Lung (tissue), 12 donors: ENCODE measurements around the gene TNIK. TPM values are rescaled to one million over a fixed set of nuclear protein-coding genes. Genes with fewer than 3 reads are reported as not detected.

ENCODE experiments used
- ATAC-seq: fragments of 200-7000 bp; cut with Tn5 transposase; one replicate; pipeline ENCODE4 v1.9.1; 2020; ENCODE audit warnings: moderate number of reproducible peaks; ENCODE audit not compliant: insufficient read depth, low FRiP score
- DNase-seq, 3 donors: peaks; one replicate each; pipeline ENCODE4 v3.0.0-alpha.2; 2013 to 2017
- H3K27ac ChIP-seq, 2 donors: one replicate each; pipeline ENCODE4 v1.5.1; 2013; ENCODE audit warnings: mild to moderate bottlenecking in 2 of 2, moderate library complexity in 2 of 2, control low read depth in 1 of 2, inconsistent platforms in 1 of 2, low read depth in 1 of 2, low read length in 1 of 2
- H3K27me3 ChIP-seq, 3 donors: one replicate each; pipeline ENCODE4 v1.5.1; 2013; ENCODE audit warnings: low read length in 2 of 3; ENCODE audit not compliant: control insufficient read depth in 3 of 3, insufficient read depth in 3 of 3
- H3K36me3 ChIP-seq, 4 donors: one replicate each; pipeline ENCODE4 v1.5.1; 2013; ENCODE audit warnings: low read length in 4 of 4, mild to moderate bottlenecking in 1 of 4, moderate library complexity in 1 of 4; ENCODE audit not compliant: control insufficient read depth in 4 of 4, insufficient read depth in 4 of 4
- H3K4me1 ChIP-seq, 5 donors: one replicate each; pipeline ENCODE4 v1.5.1; 2013; ENCODE audit warnings: low read length in 5 of 5, mild to moderate bottlenecking in 2 of 5, moderate library complexity in 1 of 5; ENCODE audit not compliant: control insufficient read depth in 5 of 5, insufficient read depth in 5 of 5
- H3K4me3 ChIP-seq: one replicate; pipeline ENCODE4 v1.5.1; 2013; ENCODE audit warnings: mild to moderate bottlenecking, control low read depth, moderate library complexity
- H3K9ac ChIP-seq, 2 donors: one replicate each; pipeline ENCODE4 v1.5.1; 2013; ENCODE audit warnings: low read length in 2 of 2, control low read depth in 1 of 2; ENCODE audit not compliant: insufficient read depth in 1 of 2
- H3K9me3 ChIP-seq, 4 donors: one replicate each; pipeline ENCODE4 v1.5.1; 2013; ENCODE audit warnings: low read length in 3 of 4, mild to moderate bottlenecking in 1 of 4, moderate library complexity in 1 of 4; ENCODE audit not compliant: control insufficient read depth in 4 of 4, insufficient read depth in 3 of 4
- CTCF ChIP-seq: IDR thresholded peaks from 2 replicates; pipeline ENCODE4 v1.5.1; 2012; ENCODE audit warnings: mild to moderate bottlenecking; ENCODE audit errors: control extremely low read depth, extremely low read depth
- WGBS, 2 donors: extraction: QIAGEN DNeasy Blood & Tissue Kit; methylation state at CpG; one replicate each; pipeline ENCODE4 v1.1.7; 2013; 5-methylcytosine and 5-hydroxymethylcytosine counted together
- polyA plus RNA-seq, 2 donors: library from polyadenylated mRNA; stranded (reverse); fragments of 200-250 nt; gene quantifications; one replicate each; pipeline ENCODE4 v1.2.1, GENCODE V29; 2013
- total RNA-seq, 2 donors: library from RNA; depleted of rRNA in 1 of 2; stranded (reverse); fragments of >200 nt in 1 of 2; gene quantifications; one replicate each; pipeline ENCODE4 v1.2.1, GENCODE V29; 2014 to 2021
- donor health status: control.
- donor health status: control.
- donor health status: Bipolar disorder and iron deficiency.
- donor health status: healthy.
- donor health status: DM: yes; HTN: yes; CAD: no.

Gene TNIK
- total and polyA plus RNA-seq, 4 donors: 9.4 to 36.3 (median 14.3) TPM

GRCh38 chr3:171404376-171404967 is 55.7 kb downstream of the TNIK start:
- Histone ChIP-seq H3K9ac (no peak overlapping the region), H3K9me3 (no peaks in the 10 kb centered on the region), H3K4me1 (peaks cover 0 to 29% (median 5%) of the 10 kb centered on the region in 5 donors), H3K36me3 (no peaks in the 10 kb centered on the region), H3K27ac (peak overlapping the region in 1 of 2 donors; percentile 21), H3K27me3 (no peaks in the 10 kb centered on the region), H3K4me3 (no peak overlapping the region)
- TF ChIP-seq CTCF: no peak
- ATAC-seq: no peak
- peak in 2 of 3 donors; percentile 53 to 54 for DNase-seq
- 34 to 55% methylated on average over 3 of the region's 3 CpGs for WGBS, 2 donors

GRCh38 chr3:171402281-171402680 is 57.9 kb downstream of the TNIK start:
- Histone ChIP-seq H3K4me1 (peaks cover 0 to 43% (median 5%) of the 10 kb centered on the region in 5 donors), H3K9ac (no peak overlapping the region), H3K4me3 (no peak overlapping the region), H3K36me3 (no peaks in the 10 kb centered on the region), H3K27me3 (no peaks in the 10 kb centered on the region), H3K9me3 (no peaks in the 10 kb centered on the region), H3K27ac (no peak overlapping the region)
- ATAC-seq (no peak), DNase-seq (no peak)
- TF ChIP-seq CTCF: no peak
- 84 to 92% methylated on average over 3 of the region's 3 CpGs for WGBS, 2 donors

GRCh38 chr3:171401432-171401831 is 58.8 kb downstream of the TNIK start:
- DNase-seq (no peak), ATAC-seq (no peak)
- no peak for TF ChIP-seq CTCF
- Histone ChIP-seq H3K4me3 (no peak overlapping the region), H3K36me3 (no peaks in the 10 kb centered on the region), H3K27me3 (no peaks in the 10 kb centered on the region), H3K9me3 (no peaks in the 10 kb centered on the region), H3K27ac (no peak overlapping the region), H3K4me1 (peaks cover 0 to 51% (median 5%) of the 10 kb centered on the region in 5 donors), H3K9ac (no peak overlapping the region)
- 77 to 79% methylated on average over 1 of the region's 1 CpG for WGBS, 2 donors

- no peak for DNase-seq
- peaks cover 0 to 51% (median 5%) of the 10 kb centered on the region in 5 donors for H3K4me1 ChIP-seq
- H3K27me3 ChIP-seq: no peaks in the 10 kb centered on the region
- H3K4me3 ChIP-seq: no peak overlapping the region
- no peak overlapping the region for H3K9ac ChIP-seq
- ATAC-seq: no peak
- WGBS, 2 donors: 78 to 92% methylated on average over 2 of the region's 2 CpGs
- no peaks in the 10 kb centered on the region for H3K36me3 ChIP-seq
- no peak for TF ChIP-seq CTCF
- peak overlapping the region in 1 of 2 donors; percentile 45 for H3K27ac ChIP-seq
- H3K9me3 ChIP-seq: no peaks in the 10 kb centered on the region
These were observed 60.4 kb downstream of the TNIK start for GRCh38 chr3:171399842-171400241.
